Keratinocyte (primary cell): Measurements from ENCODE around the gene SHISA8. TPM values are rescaled to one million over a fixed set of nuclear protein-coding genes. Genes with fewer than 3 reads are reported as not detected.
"Not testable (repeated sequence)": the region's sequence is repeated elsewhere in the genome, so short reads cannot be mapped to it uniquely, and the experiment has no call there.

Experiments
- DNase-seq: peaks from one replicate; pipeline ENCODE4 v3.0.0-alpha.2; 2011; ENCODE audit warnings: low read depth, missing footprints, low spot score
- FAIRE-seq: peaks from 2 replicates; lab custom pipeline; 2011; peaks lifted over from hg19 to GRCh38; lab: Jason Lieb, UNC
- H2AFZ ChIP-seq: 2 replicates; pipeline ENCODE4 v1.6.0; 2012; ENCODE audit warnings: low read length, control low read depth, inconsistent platforms; ENCODE audit not compliant: control insufficient read depth
- H3K27ac ChIP-seq: 2 replicates; pipeline ENCODE4 v1.5.1; 2011; ENCODE audit warnings: low read length; ENCODE audit not compliant: control insufficient read depth, insufficient read depth
- H3K27me3 ChIP-seq: 3 replicates; pipeline ENCODE4 v1.6.0; 2011; ENCODE audit warnings: low read length; ENCODE audit not compliant: control insufficient read depth, insufficient read depth; ENCODE audit errors: extremely low read depth
- H3K36me3 ChIP-seq, 2 experiments: 2 replicates in 1 of 2; 3 replicates in 1 of 2; pipeline ENCODE4 v1.5.1; 2011; ENCODE audit warnings: low read length in 2 of 2, mild to moderate bottlenecking in 1 of 2; ENCODE audit not compliant: control insufficient read depth in 2 of 2, insufficient read depth in 2 of 2; ENCODE audit errors: extremely low read depth in 1 of 2
- H3K4me1 ChIP-seq: 3 replicates; pipeline ENCODE4 v1.5.1; 2011; ENCODE audit warnings: low read length; ENCODE audit not compliant: control insufficient read depth, insufficient read depth; ENCODE audit errors: extremely low read depth
- H3K4me2 ChIP-seq: 3 replicates; pipeline ENCODE4 v1.6.0; 2011; ENCODE audit warnings: low read depth, low read length; ENCODE audit not compliant: control insufficient read depth, insufficient read depth; ENCODE audit errors: extremely low read depth
- H3K4me3 ChIP-seq, 3 experiments: fragments of 200-600 bp in 1 of 3; sonication (generic) in 1 of 3; 2 replicates in 2 of 3; 3 replicates in 1 of 3; pipeline ENCODE4 v1.5.1; 2011 to 2016; ENCODE audit warnings: low read length in 3 of 3, mild to moderate bottlenecking in 3 of 3, control low read depth in 2 of 3, inconsistent platforms in 1 of 3, low read depth in 1 of 3, mixed read lengths in 1 of 3, mixed run types in 1 of 3, moderate library complexity in 1 of 3; ENCODE audit not compliant: control insufficient read depth in 2 of 3, insufficient read depth in 2 of 3; ENCODE audit errors: extremely low read depth in 1 of 3
- H3K79me2 ChIP-seq: 2 replicates; pipeline ENCODE4 v1.6.0; 2012; ENCODE audit warnings: low read length; ENCODE audit not compliant: control insufficient read depth, insufficient read depth
- H3K9ac ChIP-seq: 3 replicates; pipeline ENCODE4 v1.6.0; 2011; ENCODE audit warnings: low read length; ENCODE audit not compliant: control insufficient read depth, insufficient read depth; ENCODE audit errors: extremely low read depth
- H3K9me1 ChIP-seq: 3 replicates; pipeline ENCODE4 v1.6.0; 2011; ENCODE audit warnings: low read length; ENCODE audit not compliant: control insufficient read depth, insufficient read depth; ENCODE audit errors: extremely low read depth
- H3K9me3 ChIP-seq: 2 replicates; pipeline ENCODE4 v1.5.1; 2012; ENCODE audit warnings: low read depth, low read length; ENCODE audit not compliant: control insufficient read depth
- H4K20me1 ChIP-seq: 3 replicates; pipeline ENCODE4 v1.6.0; 2011; ENCODE audit warnings: low read length; ENCODE audit not compliant: control insufficient read depth, insufficient read depth; ENCODE audit errors: extremely low read depth
- EZH2 ChIP-seq: IDR thresholded peaks from one replicate; pipeline ENCODE4 v1.6.1; 2012; ENCODE audit warnings: inconsistent platforms, mild to moderate bottlenecking, low read length, moderate library complexity
- dilution Hi-C: fragments of 300-500 bp; cut with MboI; formaldehyde crosslinking; loops from one replicate; pipeline ENCODE4 v1.7.0; 2020; ENCODE audit warnings: low sequenced_read_pairs; ENCODE audit not compliant: extremely low pct_ligation_motif_present
- polyA plus RNA-seq, 5 experiments: library from polyadenylated mRNA; depleted of rRNA in 3 of 5; stranded (reverse) in 3 of 5; stranded (forward) in 1 of 5; unstranded in 1 of 5; fragments of >200 nt; gene quantifications; 1 replicate in 1 of 5; 2 replicates in 3 of 5; 3 replicates in 1 of 5; pipeline versions ENCODE4 v1.2.1 to v1.2.3, GENCODE V29; 2011 to 2012; ENCODE audit warnings: missing spikeins in 2 of 5, low read depth in 1 of 5, low replicate concordance in 1 of 5
- TF ChIP-seq, protein P1 (sequence below), 3 experiments: IDR thresholded peaks in 1 of 3; conservative IDR thresholded peaks in 1 of 3; optimal IDR thresholded peaks in 1 of 3; 2 replicates in 2 of 3; 3 replicates in 1 of 3; pipeline versions ENCODE3 to v1.5.1; 2011; ENCODE audit warnings: low read length in 3 of 3, mild to moderate bottlenecking in 3 of 3, moderate library complexity in 2 of 3, control low read depth in 1 of 3, inconsistent platforms in 1 of 3; ENCODE audit not compliant: insufficient read depth in 2 of 3; ENCODE audit errors: extremely low read depth in 1 of 3

SHISA8 gene
- polyA plus RNA-seq, 1 donor (not counting 4 experiments of a cell fraction or from before 2014, with no cell fraction given), result not detected

DNA sequence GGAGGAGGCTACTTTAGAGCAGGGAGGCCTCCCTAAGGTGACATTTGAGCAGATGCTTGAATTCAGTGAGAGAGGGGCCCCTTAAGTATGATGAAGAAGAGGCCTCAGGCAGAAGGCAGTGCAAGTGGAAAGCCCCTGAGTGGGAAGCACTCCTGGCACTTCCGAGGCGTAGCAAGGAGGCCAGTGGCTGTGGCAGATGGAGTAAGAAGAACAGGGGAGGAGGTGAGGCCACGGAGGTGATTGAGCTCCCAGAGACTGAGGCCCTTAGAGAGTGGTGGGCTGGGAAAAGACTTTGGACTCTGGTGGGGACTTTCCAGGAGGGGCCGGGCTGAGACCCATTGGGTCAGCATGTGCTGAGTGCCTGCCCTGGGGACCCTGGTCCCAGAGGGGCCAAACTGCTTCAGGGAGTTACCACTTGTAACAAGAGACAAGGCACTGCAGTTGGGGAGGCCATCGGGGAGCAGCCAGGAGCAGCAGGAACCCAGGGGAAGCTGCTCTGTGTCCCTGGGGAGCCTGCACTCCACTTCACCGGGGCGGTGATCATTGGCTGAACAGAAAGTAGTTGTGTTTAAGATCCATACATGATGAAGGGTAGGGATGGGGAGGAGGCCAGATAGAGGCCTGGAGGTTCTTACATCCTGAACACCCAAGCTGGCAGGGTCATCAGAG, 34.6 kb upstream of the SHISA8 start:
- TF ChIP-seq, protein P1, sequence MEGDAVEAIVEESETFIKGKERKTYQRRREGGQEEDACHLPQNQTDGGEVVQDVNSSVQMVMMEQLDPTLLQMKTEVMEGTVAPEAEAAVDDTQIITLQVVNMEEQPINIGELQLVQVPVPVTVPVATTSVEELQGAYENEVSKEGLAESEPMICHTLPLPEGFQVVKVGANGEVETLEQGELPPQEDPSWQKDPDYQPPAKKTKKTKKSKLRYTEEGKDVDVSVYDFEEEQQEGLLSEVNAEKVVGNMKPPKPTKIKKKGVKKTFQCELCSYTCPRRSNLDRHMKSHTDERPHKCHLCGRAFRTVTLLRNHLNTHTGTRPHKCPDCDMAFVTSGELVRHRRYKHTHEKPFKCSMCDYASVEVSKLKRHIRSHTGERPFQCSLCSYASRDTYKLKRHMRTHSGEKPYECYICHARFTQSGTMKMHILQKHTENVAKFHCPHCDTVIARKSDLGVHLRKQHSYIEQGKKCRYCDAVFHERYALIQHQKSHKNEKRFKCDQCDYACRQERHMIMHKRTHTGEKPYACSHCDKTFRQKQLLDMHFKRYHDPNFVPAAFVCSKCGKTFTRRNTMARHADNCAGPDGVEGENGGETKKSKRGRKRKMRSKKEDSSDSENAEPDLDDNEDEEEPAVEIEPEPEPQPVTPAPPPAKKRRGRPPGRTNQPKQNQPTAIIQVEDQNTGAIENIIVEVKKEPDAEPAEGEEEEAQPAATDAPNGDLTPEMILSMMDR (optimal IDR thresholded peaks at IDR 0.05 in 1 of 3, IDR thresholded peaks at IDR 0.05 in 1 of 3, conservative IDR thresholded peaks at IDR 0.05 in 1 of 3; ENCODE audit: extremely low read depth in 1 of 3, insufficient read depth in 2 of 3, low read length in 3 of 3), result no peak
- TF ChIP-seq EZH2, result no peak
- no peaks in the 10 kb centered on the region for H3K9me1 ChIP-seq
- H3K36me3 ChIP-seq, result no peaks in the 10 kb centered on the region
- dilution Hi-C loops, result no loop called here
- H3K9ac ChIP-seq, result no peak overlapping the region
- no peak overlapping the region for H3K4me3 ChIP-seq
- H4K20me1 ChIP-seq, result no peaks in the 10 kb centered on the region
- H3K79me2 ChIP-seq, result peaks cover 9% of the 10 kb centered on the region
- no peaks in the 10 kb centered on the region for H3K27me3 ChIP-seq
- H2AFZ ChIP-seq, result no peak overlapping the region
- H3K27ac ChIP-seq, result no peak overlapping the region
- peaks cover 14% of the 10 kb centered on the region for H3K4me1 ChIP-seq
- DNase-seq (no peak), FAIRE-seq (no peak)
- no peaks in the 10 kb centered on the region for H3K9me3 ChIP-seq
- no peak overlapping the region for H3K4me2 ChIP-seq

DNA sequence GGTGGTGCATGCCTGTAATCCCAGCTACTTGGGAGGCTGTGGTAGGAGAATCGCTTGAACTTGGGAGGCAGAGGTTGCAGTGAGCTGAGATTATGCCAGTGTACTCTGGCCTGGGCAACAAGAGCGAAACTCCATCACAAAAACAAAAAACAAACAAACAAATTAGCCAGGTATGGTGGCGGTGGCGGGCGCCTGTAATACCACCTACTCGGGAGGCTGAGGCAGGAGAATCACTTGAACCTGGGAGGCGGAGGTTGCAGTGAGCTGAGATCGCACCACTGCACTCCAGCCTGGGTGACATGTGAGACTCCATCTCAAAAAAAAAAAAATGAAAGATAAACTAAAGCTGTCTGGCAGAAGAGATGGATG, 34.0 kb upstream of the SHISA8 start:
- H3K9me1 ChIP-seq, H3K36me3 ChIP-seq, dilution Hi-C loops, DNase-seq, H3K9ac ChIP-seq, H4K20me1 ChIP-seq, H3K4me2 ChIP-seq, H3K27me3 ChIP-seq, H3K9me3 ChIP-seq, H3K4me3 ChIP-seq, H3K27ac ChIP-seq, FAIRE-seq, H3K79me2 ChIP-seq, H2AFZ ChIP-seq: not testable (repeated sequence)
- peaks cover 14% of the 10 kb centered on the region for H3K4me1 ChIP-seq

DNA sequence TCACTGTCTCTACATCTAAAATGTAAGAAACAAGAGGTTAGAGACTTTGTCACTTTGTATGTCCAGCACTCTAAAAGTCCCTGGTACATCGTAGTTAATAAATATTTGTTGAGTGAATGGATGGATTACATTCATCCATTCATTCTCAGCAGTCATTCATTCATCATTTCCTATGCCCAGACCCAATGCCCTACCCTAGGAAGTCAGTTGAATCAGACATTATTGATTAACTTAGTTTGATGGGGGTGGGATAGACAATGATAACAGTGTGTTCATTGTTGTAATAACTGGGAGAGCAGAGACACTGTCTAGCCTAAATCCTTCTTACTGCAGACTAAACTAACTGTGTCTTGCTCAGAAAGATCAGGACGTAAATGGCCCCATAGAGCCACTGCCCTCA, 33.3 kb upstream of the SHISA8 start:
- Histone ChIP-seq H4K20me1 (no peaks in the 10 kb centered on the region), H3K27me3 (no peaks in the 10 kb centered on the region), H3K4me3 (no peak overlapping the region), H2AFZ (no peak overlapping the region), H3K9me3 (no peaks in the 10 kb centered on the region), H3K9ac (no peak overlapping the region), H3K27ac (no peak overlapping the region), H3K4me2 (no peak overlapping the region), H3K36me3 (peaks cover 0 to 4% of the 10 kb centered on the region in 2 experiments), H3K4me1 (peaks cover 16% of the 10 kb centered on the region), H3K9me1 (no peaks in the 10 kb centered on the region), H3K79me2 (peaks cover 9% of the 10 kb centered on the region)
- TF ChIP-seq, protein P1 (optimal IDR thresholded peaks at IDR 0.05 in 1 of 3, IDR thresholded peaks at IDR 0.05 in 1 of 3, conservative IDR thresholded peaks at IDR 0.05 in 1 of 3; ENCODE audit: extremely low read depth in 1 of 3, insufficient read depth in 2 of 3, low read length in 3 of 3), result no peak
- DNase-seq, result no peak
- FAIRE-seq, result no peak
- dilution Hi-C loops, result no loop called here
